Liver (tissue), 9 donors: Measurements from ENCODE around the gene POFUT1. TPM values are rescaled to one million over a fixed set of nuclear protein-coding genes. Genes with fewer than 3 reads are reported as not detected.
"Not testable (repeated sequence)": the region's sequence is repeated elsewhere in the genome, so short reads cannot be mapped to it uniquely, and the experiment has no call there.

ENCODE experiments used
- DNase-seq: peaks from one replicate; pipeline ENCODE4 v3.0.0-alpha.2; 2017; ENCODE audit warnings: low spot score
- H3K27ac ChIP-seq, 2 donors: one replicate each; pipeline ENCODE4 v1.7.0; 2013; ENCODE audit warnings: inconsistent platforms in 2 of 2, low read length in 2 of 2, control low read depth in 1 of 2, low read depth in 1 of 2, mild to moderate bottlenecking in 1 of 2
- H3K27me3 ChIP-seq, 4 donors: one replicate each; pipeline versions ENCODE4 v1.6.1 to v1.7.0; 2013; ENCODE audit warnings: low read length in 3 of 4, inconsistent platforms in 1 of 4, mild to moderate bottlenecking in 1 of 4, moderate library complexity in 1 of 4; ENCODE audit not compliant: control insufficient read depth in 4 of 4, insufficient read depth in 4 of 4
- H3K36me3 ChIP-seq, 4 donors: one replicate each; pipeline versions ENCODE4 v1.6.1 to v1.7.0; 2013; ENCODE audit warnings: low read length in 3 of 4, mild to moderate bottlenecking in 3 of 4, low read depth in 1 of 4, moderate library complexity in 1 of 4; ENCODE audit not compliant: control insufficient read depth in 4 of 4, insufficient read depth in 3 of 4
- H3K4me1 ChIP-seq, 4 donors: one replicate each; pipeline versions ENCODE4 v1.6.1 to v1.7.0; 2013; ENCODE audit warnings: low read length in 3 of 4, mild to moderate bottlenecking in 3 of 4, moderate library complexity in 1 of 4; ENCODE audit not compliant: control insufficient read depth in 4 of 4, insufficient read depth in 4 of 4
- H3K4me3 ChIP-seq, 3 donors: one replicate each; pipeline versions ENCODE4 v1.6.1 to v1.7.0; 2013; ENCODE audit warnings: low read length in 3 of 3, control low read depth in 1 of 3, low read depth in 1 of 3, mild to moderate bottlenecking in 1 of 3
- H3K9ac ChIP-seq, 2 donors: one replicate each; pipeline ENCODE4 v1.7.0; 2013; ENCODE audit warnings: low read length in 2 of 2, mild to moderate bottlenecking in 2 of 2, moderate library complexity in 2 of 2, control low read depth in 1 of 2, low read depth in 1 of 2
- H3K9me3 ChIP-seq, 4 donors: one replicate each; pipeline versions ENCODE4 v1.6.1 to v1.7.0; 2013; ENCODE audit warnings: low read length in 3 of 4; ENCODE audit not compliant: control insufficient read depth in 4 of 4
- EGR1 ChIP-seq, 2 donors: IDR thresholded peaks; 2 replicates each; pipeline ENCODE4 v1.6.1; 2016 to 2018; ENCODE audit warnings: antibody characterized with exemption in 2 of 2, low read depth in 2 of 2
- FOXA1 ChIP-seq: IDR thresholded peaks from 2 replicates; pipeline ENCODE4 v1.6.1; 2016; ENCODE audit warnings: antibody characterized with exemption
- FOXA2 ChIP-seq: IDR thresholded peaks from 2 replicates; pipeline ENCODE4 v1.6.1; 2016; ENCODE audit warnings: antibody characterized with exemption
- GABPA ChIP-seq, 2 donors: IDR thresholded peaks in 1 of 2; conservative IDR thresholded peaks in 1 of 2; 2 replicates each; pipeline ENCODE4 v1.6.1; 2016; ENCODE audit warnings: antibody characterized with exemption in 2 of 2, mild to moderate bottlenecking in 1 of 2, moderate library complexity in 1 of 2
- HNF4A ChIP-seq, 2 donors: conservative IDR thresholded peaks; 2 replicates each; pipeline ENCODE4 v1.6.1; 2016; ENCODE audit warnings: antibody characterized with exemption in 2 of 2, mild to moderate bottlenecking in 2 of 2
- HNF4G ChIP-seq: IDR thresholded peaks from 2 replicates; pipeline ENCODE4 v1.6.1; 2016; ENCODE audit warnings: antibody characterized with exemption
- JUND ChIP-seq, 2 donors: IDR thresholded peaks; 2 replicates each; pipeline ENCODE4 v1.6.1; 2016; ENCODE audit warnings: antibody characterized with exemption in 2 of 2
- NR2F2 ChIP-seq: IDR thresholded peaks from 2 replicates; pipeline ENCODE4 v1.6.1; 2016; ENCODE audit warnings: antibody characterized with exemption
- RAD21 ChIP-seq, 2 donors: IDR thresholded peaks; 2 replicates each; pipeline ENCODE4 v1.6.1; 2016; ENCODE audit warnings: antibody characterized with exemption in 2 of 2, mild to moderate bottlenecking in 2 of 2
- RXRA ChIP-seq, 2 donors: IDR thresholded peaks; 2 replicates each; pipeline ENCODE4 v1.6.1; 2017 to 2018; ENCODE audit warnings: antibody characterized with exemption in 2 of 2, mild to moderate bottlenecking in 1 of 2
- SP1 ChIP-seq: IDR thresholded peaks from 2 replicates; pipeline ENCODE4 v1.6.1; 2018; ENCODE audit warnings: antibody characterized with exemption, mild to moderate bottlenecking
- TAF1 ChIP-seq: conservative IDR thresholded peaks from 2 replicates; pipeline ENCODE4 v1.6.1; 2016; ENCODE audit warnings: antibody characterized with exemption, mild to moderate bottlenecking
- YY1 ChIP-seq: IDR thresholded peaks from 2 replicates; pipeline ENCODE4 v1.6.1; 2016; ENCODE audit warnings: antibody characterized with exemption, mild to moderate bottlenecking
- whole genome bisulfite sequencing: extraction: QIAGEN DNeasy Blood & Tissue Kit; methylation state at CpG from one replicate; pipeline ENCODE4 v1.1.7; 2013; 5-methylcytosine and 5-hydroxymethylcytosine counted together
- polyA plus RNA-seq, 2 donors: library from polyadenylated mRNA; stranded (reverse) in 1 of 2; unstranded in 1 of 2; fragments of 200-250 nt in 1 of 2; fragments of >200 nt in 1 of 2; fragmentation: Nextera tagmentation in 1 of 2; extraction: Ambion mirVana in 1 of 2; gene quantifications; one replicate each; pipeline versions ENCODE4 v1.2.1 to v1.2.3, GENCODE V29; 2013 to 2015
- total RNA-seq, 2 donors: library from RNA; depleted of rRNA; stranded (reverse); fragments of >200 nt; gene quantifications; one replicate each; pipeline ENCODE4 v1.2.3, GENCODE V29; 2014
- TF ChIP-seq, protein P1 (sequence below): IDR thresholded peaks from 2 replicates; pipeline ENCODE4 v1.6.1; 2016; ENCODE audit warnings: antibody characterized with exemption
- TF ChIP-seq, protein P2 (sequence below): IDR thresholded peaks from 2 replicates; pipeline ENCODE4 v1.6.1; 2016; ENCODE audit warnings: antibody characterized with exemption, mild to moderate bottlenecking
- TF ChIP-seq, protein P3 (sequence below): IDR thresholded peaks from 2 replicates; pipeline ENCODE4 v1.6.1; 2016; ENCODE audit warnings: antibody characterized with exemption
- TF ChIP-seq, protein P4 (sequence below): fragments of 150-350 bp; IDR thresholded peaks from 2 replicates; pipeline ENCODE4 v1.5.1; 2017; ENCODE audit warnings: improper control_type of control experiment, low read depth, low read length; ENCODE audit not compliant: missing input control
- TF ChIP-seq, protein P5 (sequence below): IDR thresholded peaks from 2 replicates; pipeline ENCODE4 v1.6.1; 2016; ENCODE audit warnings: antibody characterized with exemption
- donor health status: healthy.
- donor health status: healthy.
- donor health status: healthy.
- donor health status: healthy.
- donor health status: healthy.

Gene POFUT1
- total and polyA plus RNA-seq, 4 donors = 14.6 to 43.3 (median 24.8) TPM

DNA sequence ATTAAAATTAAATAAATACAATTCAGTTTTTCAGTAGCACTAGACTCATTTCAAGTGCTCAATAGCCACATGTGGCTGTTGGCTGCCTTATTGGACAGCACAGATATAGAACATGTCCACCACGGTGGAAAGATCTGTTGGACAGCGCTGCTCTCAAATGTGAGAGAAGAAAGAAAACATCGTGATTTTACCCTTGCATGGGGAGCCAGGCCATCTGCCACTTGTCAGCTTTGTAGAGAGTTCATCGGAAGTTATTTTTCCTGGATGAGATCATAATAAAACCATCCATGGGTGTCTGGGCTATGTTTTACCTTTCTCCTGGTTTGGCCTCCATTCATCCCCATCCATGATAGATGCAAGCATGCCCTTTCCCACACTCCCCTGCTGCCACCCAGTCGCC is 63.9 kb downstream of the POFUT1 start:
- Histone ChIP-seq H3K9ac (no peak overlapping the region), H3K36me3 (no peaks in the 10 kb centered on the region), H3K4me3 (no peak overlapping the region), H3K4me1 (peaks cover 0 to 5% (median 4%) of the 10 kb centered on the region in 4 donors), H3K9me3 (no peaks in the 10 kb centered on the region), H3K27ac (no peak overlapping the region), H3K27me3 (no peaks in the 10 kb centered on the region)
- TF ChIP-seq FOXA2 (no peak), GABPA (IDR thresholded peaks at IDR 0.05 in 1 of 2, conservative IDR thresholded peaks at IDR 0.05 in 1 of 2) (no peak), JUND (IDR thresholded peaks at IDR 0.05) (no peak), EGR1 (IDR thresholded peaks at IDR 0.05; ENCODE audit: low read depth in 2 of 2) (no peak)
- no peak for DNase-seq
- WGBS = 78% methylated on average over 5 of the region's 5 CpGs

DNA sequence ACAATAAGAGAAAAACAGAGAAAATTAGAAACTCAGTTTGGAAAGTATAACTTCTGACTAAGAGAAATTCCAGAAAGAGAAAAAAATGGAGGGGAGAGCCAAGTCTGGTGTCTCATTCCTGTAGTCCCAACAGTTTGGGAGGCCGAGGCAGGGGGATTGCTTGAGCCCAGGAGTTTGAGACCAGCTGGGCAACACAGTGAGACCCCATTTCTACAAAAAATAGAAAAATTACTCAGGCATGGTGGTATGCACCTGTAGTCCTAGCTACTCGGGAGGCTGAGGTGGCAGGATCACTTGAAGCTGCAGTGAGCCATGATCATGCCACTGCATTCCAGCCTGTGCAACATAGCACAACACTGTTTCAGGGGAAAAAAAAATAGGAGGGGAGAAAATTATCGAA is 66.7 kb downstream of the POFUT1 start:
- Histone ChIP-seq H3K27me3 (no peaks in the 10 kb centered on the region), H3K4me1 (peaks cover 8 to 15% (median 9%) of the 10 kb centered on the region in 4 donors), H3K9me3 (no peaks in the 10 kb centered on the region), H3K9ac (no peak overlapping the region), H3K27ac (no peak overlapping the region), H3K36me3 (no peaks in the 10 kb centered on the region), H3K4me3 (no peak overlapping the region)
- WGBS = 95% methylated on average over 3 of the region's 3 CpGs
- TF ChIP-seq, protein P1, sequence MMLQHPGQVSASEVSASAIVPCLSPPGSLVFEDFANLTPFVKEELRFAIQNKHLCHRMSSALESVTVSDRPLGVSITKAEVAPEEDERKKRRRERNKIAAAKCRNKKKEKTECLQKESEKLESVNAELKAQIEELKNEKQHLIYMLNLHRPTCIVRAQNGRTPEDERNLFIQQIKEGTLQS = no peak
- TF ChIP-seq GABPA (IDR thresholded peaks at IDR 0.05 in 1 of 2, conservative IDR thresholded peaks at IDR 0.05 in 1 of 2) = no peak
- TF ChIP-seq YY1 = no peak
- TF ChIP-seq, protein P2, sequence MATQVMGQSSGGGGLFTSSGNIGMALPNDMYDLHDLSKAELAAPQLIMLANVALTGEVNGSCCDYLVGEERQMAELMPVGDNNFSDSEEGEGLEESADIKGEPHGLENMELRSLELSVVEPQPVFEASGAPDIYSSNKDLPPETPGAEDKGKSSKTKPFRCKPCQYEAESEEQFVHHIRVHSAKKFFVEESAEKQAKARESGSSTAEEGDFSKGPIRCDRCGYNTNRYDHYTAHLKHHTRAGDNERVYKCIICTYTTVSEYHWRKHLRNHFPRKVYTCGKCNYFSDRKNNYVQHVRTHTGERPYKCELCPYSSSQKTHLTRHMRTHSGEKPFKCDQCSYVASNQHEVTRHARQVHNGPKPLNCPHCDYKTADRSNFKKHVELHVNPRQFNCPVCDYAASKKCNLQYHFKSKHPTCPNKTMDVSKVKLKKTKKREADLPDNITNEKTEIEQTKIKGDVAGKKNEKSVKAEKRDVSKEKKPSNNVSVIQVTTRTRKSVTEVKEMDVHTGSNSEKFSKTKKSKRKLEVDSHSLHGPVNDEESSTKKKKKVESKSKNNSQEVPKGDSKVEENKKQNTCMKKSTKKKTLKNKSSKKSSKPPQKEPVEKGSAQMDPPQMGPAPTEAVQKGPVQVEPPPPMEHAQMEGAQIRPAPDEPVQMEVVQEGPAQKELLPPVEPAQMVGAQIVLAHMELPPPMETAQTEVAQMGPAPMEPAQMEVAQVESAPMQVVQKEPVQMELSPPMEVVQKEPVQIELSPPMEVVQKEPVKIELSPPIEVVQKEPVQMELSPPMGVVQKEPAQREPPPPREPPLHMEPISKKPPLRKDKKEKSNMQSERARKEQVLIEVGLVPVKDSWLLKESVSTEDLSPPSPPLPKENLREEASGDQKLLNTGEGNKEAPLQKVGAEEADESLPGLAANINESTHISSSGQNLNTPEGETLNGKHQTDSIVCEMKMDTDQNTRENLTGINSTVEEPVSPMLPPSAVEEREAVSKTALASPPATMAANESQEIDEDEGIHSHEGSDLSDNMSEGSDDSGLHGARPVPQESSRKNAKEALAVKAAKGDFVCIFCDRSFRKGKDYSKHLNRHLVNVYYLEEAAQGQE = no peak
- TF ChIP-seq, protein P3, sequence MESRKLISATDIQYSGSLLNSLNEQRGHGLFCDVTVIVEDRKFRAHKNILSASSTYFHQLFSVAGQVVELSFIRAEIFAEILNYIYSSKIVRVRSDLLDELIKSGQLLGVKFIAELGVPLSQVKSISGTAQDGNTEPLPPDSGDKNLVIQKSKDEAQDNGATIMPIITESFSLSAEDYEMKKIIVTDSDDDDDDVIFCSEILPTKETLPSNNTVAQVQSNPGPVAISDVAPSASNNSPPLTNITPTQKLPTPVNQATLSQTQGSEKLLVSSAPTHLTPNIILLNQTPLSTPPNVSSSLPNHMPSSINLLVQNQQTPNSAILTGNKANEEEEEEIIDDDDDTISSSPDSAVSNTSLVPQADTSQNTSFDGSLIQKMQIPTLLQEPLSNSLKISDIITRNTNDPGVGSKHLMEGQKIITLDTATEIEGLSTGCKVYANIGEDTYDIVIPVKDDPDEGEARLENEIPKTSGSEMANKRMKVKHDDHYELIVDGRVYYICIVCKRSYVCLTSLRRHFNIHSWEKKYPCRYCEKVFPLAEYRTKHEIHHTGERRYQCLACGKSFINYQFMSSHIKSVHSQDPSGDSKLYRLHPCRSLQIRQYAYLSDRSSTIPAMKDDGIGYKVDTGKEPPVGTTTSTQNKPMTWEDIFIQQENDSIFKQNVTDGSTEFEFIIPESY = no peak
- TF ChIP-seq TAF1 = no peak
- no peak for TF ChIP-seq RAD21 (IDR thresholded peaks at IDR 0.05)
- no peak for TF ChIP-seq NR2F2
- TF ChIP-seq FOXA1 = no peak
- TF ChIP-seq RXRA (IDR thresholded peaks at IDR 0.05) = no peak
- TF ChIP-seq, protein P4, sequence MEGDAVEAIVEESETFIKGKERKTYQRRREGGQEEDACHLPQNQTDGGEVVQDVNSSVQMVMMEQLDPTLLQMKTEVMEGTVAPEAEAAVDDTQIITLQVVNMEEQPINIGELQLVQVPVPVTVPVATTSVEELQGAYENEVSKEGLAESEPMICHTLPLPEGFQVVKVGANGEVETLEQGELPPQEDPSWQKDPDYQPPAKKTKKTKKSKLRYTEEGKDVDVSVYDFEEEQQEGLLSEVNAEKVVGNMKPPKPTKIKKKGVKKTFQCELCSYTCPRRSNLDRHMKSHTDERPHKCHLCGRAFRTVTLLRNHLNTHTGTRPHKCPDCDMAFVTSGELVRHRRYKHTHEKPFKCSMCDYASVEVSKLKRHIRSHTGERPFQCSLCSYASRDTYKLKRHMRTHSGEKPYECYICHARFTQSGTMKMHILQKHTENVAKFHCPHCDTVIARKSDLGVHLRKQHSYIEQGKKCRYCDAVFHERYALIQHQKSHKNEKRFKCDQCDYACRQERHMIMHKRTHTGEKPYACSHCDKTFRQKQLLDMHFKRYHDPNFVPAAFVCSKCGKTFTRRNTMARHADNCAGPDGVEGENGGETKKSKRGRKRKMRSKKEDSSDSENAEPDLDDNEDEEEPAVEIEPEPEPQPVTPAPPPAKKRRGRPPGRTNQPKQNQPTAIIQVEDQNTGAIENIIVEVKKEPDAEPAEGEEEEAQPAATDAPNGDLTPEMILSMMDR = no peak
- TF ChIP-seq HNF4A (conservative IDR thresholded peaks at IDR 0.05) = no peak
- TF ChIP-seq SP1 = no peak
- no peak for TF ChIP-seq HNF4G
- TF ChIP-seq, protein P5, sequence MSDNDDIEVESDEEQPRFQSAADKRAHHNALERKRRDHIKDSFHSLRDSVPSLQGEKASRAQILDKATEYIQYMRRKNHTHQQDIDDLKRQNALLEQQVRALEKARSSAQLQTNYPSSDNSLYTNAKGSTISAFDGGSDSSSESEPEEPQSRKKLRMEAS = no peak
- TF ChIP-seq EGR1 (IDR thresholded peaks at IDR 0.05; ENCODE audit: low read depth in 2 of 2) = no peak
- no peak for TF ChIP-seq FOXA2
- TF ChIP-seq JUND (IDR thresholded peaks at IDR 0.05) = no peak
- DNase-seq = no peak

DNA sequence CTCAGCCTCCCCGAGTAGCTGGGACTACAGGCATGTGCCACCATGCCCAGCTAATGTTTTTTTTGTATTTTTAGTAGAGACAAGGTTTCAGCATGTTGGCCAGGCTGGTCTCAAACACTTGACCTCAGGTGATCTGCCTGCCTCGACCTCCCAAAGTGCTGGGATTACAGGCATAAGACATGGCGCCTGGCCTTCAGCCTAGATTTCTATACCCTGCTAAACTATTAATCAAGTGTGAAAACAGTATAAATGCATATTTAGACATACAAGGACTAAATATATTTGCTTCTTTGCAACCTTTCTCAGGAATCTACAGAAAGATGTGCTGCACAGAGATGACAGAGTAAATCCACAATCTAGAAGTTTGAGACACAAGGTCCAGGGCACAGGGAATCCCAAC is 67.5 kb downstream of the POFUT1 start:
- not testable (repeated sequence) for H3K36me3 ChIP-seq, H3K27ac ChIP-seq, H3K27me3 ChIP-seq, H3K4me3 ChIP-seq, DNase-seq, H3K9ac ChIP-seq, H3K9me3 ChIP-seq
- H3K4me1 ChIP-seq = peaks cover 8 to 15% (median 9%) of the 10 kb centered on the region in 4 donors
- 93% methylated on average over 3 of the region's 3 CpGs for WGBS
